DMS53 (cell line): Measurements from ENCODE around the gene CDR2.
"Not testable (repeated sequence)": the region's sequence is repeated elsewhere in the genome, so short reads cannot be mapped to it uniquely, and the experiment has no call there.

Source experiments
- DNase-seq: peaks from one replicate; lab custom pipeline; 2025; lab: John Stamatoyannopoulos, UW

CDR2 gene

GRCh38 chr16:22374311-22375116 lies at the start of gene CDR2:
CDR2 (minus strand) TSS chr16:22374619; CDS start chr16:22374309, 310 bp downstream.
- peak; percentile 97 for DNase-seq

- DNase-seq, result no peak
Observed at GRCh38 chr16:22423716-22424115, 49.3 kb upstream of the CDR2 start.

GRCh38 chr16:22421136-22421535 lies 46.7 kb upstream of the CDR2 start:
- no peak for DNase-seq

GRCh38 chr16:22420606-22421135 lies 46.3 kb upstream of the CDR2 start:
- no peak for DNase-seq

GRCh38 chr16:22419908-22420307 lies 45.5 kb upstream of the CDR2 start:
- no peak for DNase-seq

GRCh38 chr16:22418826-22419225 lies 44.4 kb upstream of the CDR2 start:
- no peak for DNase-seq

- not testable (repeated sequence) for DNase-seq
Observed at GRCh38 chr16:22417798-22418197, 43.4 kb upstream of the CDR2 start.

GRCh38 chr16:22417019-22417418 lies 42.6 kb upstream of the CDR2 start:
- DNase-seq, result no peak

- no peak for DNase-seq
Observed at GRCh38 chr16:22413819-22414218, 39.4 kb upstream of the CDR2 start.

- no peak for DNase-seq
Observed at GRCh38 chr16:22407486-22407885, 33.1 kb upstream of the CDR2 start.

GRCh38 chr16:22402191-22402590 lies 27.8 kb upstream of the CDR2 start:
- DNase-seq, result no peak

- DNase-seq, result no peak
Observed at GRCh38 chr16:22400900-22401299, 26.5 kb upstream of the CDR2 start.

GRCh38 chr16:22397931-22398330 lies 23.5 kb upstream of the CDR2 start:
- no peak for DNase-seq

- no peak for DNase-seq
Observed at GRCh38 chr16:22397464-22397863, 23.0 kb upstream of the CDR2 start.

- no peak for DNase-seq
Observed at GRCh38 chr16:22395960-22396359, 21.5 kb upstream of the CDR2 start.

GRCh38 chr16:22394121-22394520 lies 19.7 kb upstream of the CDR2 start:
- no peak for DNase-seq

- peak; percentile 54 for DNase-seq
Observed at GRCh38 chr16:22388101-22388644, 13.8 kb upstream of the CDR2 start.

GRCh38 chr16:22386976-22387375 lies 12.6 kb upstream of the CDR2 start:
- DNase-seq, result no peak

GRCh38 chr16:22385196-22385595 lies 10.8 kb upstream of the CDR2 start:
- no peak for DNase-seq

- DNase-seq, result no peak
Observed at GRCh38 chr16:22383827-22384226, 9.4 kb upstream of the CDR2 start.

GRCh38 chr16:22381392-22381791 lies 7.0 kb upstream of the CDR2 start:
- no peak for DNase-seq

GRCh38 chr16:22380529-22380928 lies 6.1 kb upstream of the CDR2 start:
- DNase-seq, result no peak

GRCh38 chr16:22379656-22380055 lies 5.2 kb upstream of the CDR2 start:
- no peak for DNase-seq
